Fibroblast of skin of right biceps (primary cell): ENCODE results near the gene HEATR5B.
A peak's percentile ranks its signal among the peaks of the same experiment; 100 is the strongest.

Source experiments
- DNase-seq: peaks from one replicate; pipeline ENCODE4 v3.0.0-alpha.2; 2013

Gene HEATR5B

GRCh38 chr2:37083873-37084794 is at the start of gene HEATR5B, which contains the start of gene GPATCH11:
Gene HEATR5B, minus strand, starts transcription at chr2:37084372. Its CDS starts 958 bp downstream, at chr2:37083414.
Gene GPATCH11, plus strand, starts transcription at chr2:37084518. Its CDS starts 3,864 bp downstream, at chr2:37088382.
- peak; percentile 96 for DNase-seq

GRCh38 chr2:37132914-37133313 is 48.7 kb upstream of the HEATR5B start:
- DNase-seq = no peak

GRCh38 chr2:37125416-37125815 is 41.2 kb upstream of the HEATR5B start:
- DNase-seq = no peak

- no peak for DNase-seq
Observed at GRCh38 chr2:37119157-37119556, 35.0 kb upstream of the HEATR5B start.

- DNase-seq = no peak
Observed at GRCh38 chr2:37117566-37117965, 33.4 kb upstream of the HEATR5B start.

GRCh38 chr2:37111958-37112357 is 27.8 kb upstream of the HEATR5B start:
- no peak for DNase-seq

GRCh38 chr2:37110306-37111212 is 26.4 kb upstream of the HEATR5B start:
- no peak for DNase-seq

- no peak for DNase-seq
Observed at GRCh38 chr2:37109523-37109922, 25.4 kb upstream of the HEATR5B start.

GRCh38 chr2:37105150-37105549 is 21.0 kb upstream of the HEATR5B start:
- no peak for DNase-seq

GRCh38 chr2:37104178-37104577 is 20.0 kb upstream of the HEATR5B start:
- no peak for DNase-seq

GRCh38 chr2:37102588-37102987 is 18.4 kb upstream of the HEATR5B start:
- no peak for DNase-seq

GRCh38 chr2:37100054-37100453 is 15.9 kb upstream of the HEATR5B start:
- DNase-seq = no peak

GRCh38 chr2:37098416-37099118 is 14.4 kb upstream of the HEATR5B start:
- DNase-seq = no peak

- no peak for DNase-seq
Observed at GRCh38 chr2:37096568-37096967, 12.4 kb upstream of the HEATR5B start.

GRCh38 chr2:37091873-37092272 is 7.7 kb upstream of the HEATR5B start:
- DNase-seq = no peak

- DNase-seq = no peak
Observed at GRCh38 chr2:37090019-37090477, 5.9 kb upstream of the HEATR5B start.

GRCh38 chr2:37085731-37086147 is 1.6 kb upstream of the HEATR5B start:
- DNase-seq = peak; percentile 63

- no peak for DNase-seq
Observed at GRCh38 chr2:37084797-37085196, 625 bp upstream of the HEATR5B start.

GRCh38 chr2:37080689-37081088 is 3.5 kb downstream of the HEATR5B start:
- no peak for DNase-seq

- DNase-seq = no peak
Observed at GRCh38 chr2:37080266-37080665, 3.9 kb downstream of the HEATR5B start.

- DNase-seq = no peak
Observed at GRCh38 chr2:37070931-37071330, 13.2 kb downstream of the HEATR5B start.

GRCh38 chr2:37068686-37069085 is 15.5 kb downstream of the HEATR5B start:
- DNase-seq = no peak

GRCh38 chr2:37061776-37062175 is 22.4 kb downstream of the HEATR5B start:
- no peak for DNase-seq
